Endothelial cell of umbilical vein (primary cell): ENCODE data around the gene GTF3C1. TPM values are rescaled to one million over a fixed set of nuclear protein-coding genes. Genes with fewer than 3 reads are reported as not detected.
"Not testable (repeated sequence)": the region's sequence is repeated elsewhere in the genome, so short reads cannot be mapped to it uniquely, and the experiment has no call there.

Source experiments
- BruUV-seq: library from RNA; stranded (reverse); fragments of 400-500 nt; replicated peaks from 2 replicates; lab custom pipeline; 2021; lab: Mats Ljungman, UMichigan
- CTCF ChIA-PET: fragments of 300-600, 350-600 bp; sonication (Branson Sonifier 250); formaldehyde crosslinking; loops from one replicate; lab custom pipeline; 2021; ENCODE audit warnings: antibody characterized with exemption, inconsistent platforms; lab: Charles Lee
- POLR2A ChIA-PET: fragments of 300-600, 350-600 bp; sonication (Branson Sonifier 250); formaldehyde crosslinking; loops from one replicate; lab custom pipeline; 2021; ENCODE audit warnings: antibody characterized with exemption, inconsistent platforms; lab: Charles Lee
- DNase-seq: peaks from one replicate; pipeline ENCODE4 v3.0.0-alpha.2; 2011; ENCODE audit warnings: low read depth, low spot score
- FAIRE-seq: peaks from 2 replicates; lab custom pipeline; 2011; peaks lifted over from hg19 to GRCh38; lab: Jason Lieb, UNC
- H2AFZ ChIP-seq: 2 replicates; pipeline ENCODE4 v1.6.0; 2012; ENCODE audit warnings: low read depth, low read length, control low read depth, inconsistent platforms
- H3K27ac ChIP-seq: 2 replicates; pipeline ENCODE4 v1.5.1; 2011; ENCODE audit warnings: low read depth, mild to moderate bottlenecking, control low read depth, low read length, moderate library complexity; ENCODE audit not compliant: insufficient read depth
- H3K27me3 ChIP-seq, 2 experiments: 2 replicates each; pipeline versions ENCODE4 v1.6.0 to v1.6.1; 2011; ENCODE audit warnings: low read length in 2 of 2, mixed read lengths in 1 of 2; ENCODE audit not compliant: control insufficient read depth in 2 of 2, insufficient read depth in 2 of 2
- H3K36me3 ChIP-seq, 2 experiments: 2 replicates in 1 of 2; 3 replicates in 1 of 2; pipeline ENCODE4 v1.5.1; 2011; ENCODE audit warnings: low read length in 2 of 2, mild to moderate bottlenecking in 1 of 2, moderate library complexity in 1 of 2; ENCODE audit not compliant: control insufficient read depth in 2 of 2, insufficient read depth in 2 of 2; ENCODE audit errors: extremely low read depth in 1 of 2
- H3K4me1 ChIP-seq: 3 replicates; pipeline ENCODE4 v1.5.1; 2011; ENCODE audit warnings: mild to moderate bottlenecking, low read length; ENCODE audit not compliant: control insufficient read depth, insufficient read depth; ENCODE audit errors: extremely low read depth
- H3K4me2 ChIP-seq: 2 replicates; pipeline ENCODE4 v1.6.1; 2011; ENCODE audit warnings: low read length, control low read depth, mixed read lengths; ENCODE audit not compliant: insufficient read depth
- H3K4me3 ChIP-seq, 3 experiments: fragments of 200-600 bp in 1 of 3; sonication (generic), shearing (Covaris generic) in 1 of 3; replicated peaks in 1 of 3; 2 replicates each; pipeline ENCODE4 v1.5.1; 2011 to 2016; ENCODE audit warnings: control low read depth in 3 of 3, low read length in 3 of 3, mild to moderate bottlenecking in 2 of 3, inconsistent platforms in 1 of 3, low read depth in 1 of 3, moderate library complexity in 1 of 3; ENCODE audit not compliant: insufficient read depth in 1 of 3
- H3K79me2 ChIP-seq: 2 replicates; pipeline ENCODE4 v1.6.0; 2012; ENCODE audit warnings: low read length, inconsistent platforms; ENCODE audit not compliant: control insufficient read depth, insufficient read depth
- H3K9ac ChIP-seq: replicated peaks from 2 replicates; pipeline ENCODE3; 2011; ENCODE audit warnings: low read length, control low read depth; ENCODE audit not compliant: insufficient read depth; ENCODE audit errors: extremely low read depth
- H3K9me1 ChIP-seq: replicated peaks from 3 replicates; pipeline ENCODE4 v1.6.0; 2011; ENCODE audit warnings: mild to moderate bottlenecking, low read length; ENCODE audit not compliant: control insufficient read depth, insufficient read depth; ENCODE audit errors: extremely low read depth
- H3K9me3 ChIP-seq: replicated peaks from 2 replicates; pipeline ENCODE4 v1.5.1; 2012; ENCODE audit warnings: low read length, inconsistent platforms; ENCODE audit not compliant: control insufficient read depth, insufficient read depth
- H4K20me1 ChIP-seq: replicated peaks from 2 replicates; pipeline ENCODE3; 2011; ENCODE audit warnings: mild to moderate bottlenecking, low read length; ENCODE audit not compliant: control insufficient read depth, insufficient read depth; ENCODE audit errors: extremely low read depth
- FOS ChIP-seq: IDR thresholded peaks from 2 replicates; pipeline ENCODE4 v1.6.1; 2011; ENCODE audit warnings: mild to moderate bottlenecking, low read length, moderate library complexity, borderline replicate concordance; ENCODE audit not compliant: insufficient read depth
- GATA2 ChIP-seq: IDR thresholded peaks from 2 replicates; pipeline ENCODE4 v1.7.0; 2011; ENCODE audit warnings: low read depth, mild to moderate bottlenecking, moderate library complexity, mixed read lengths, low read length; ENCODE audit not compliant: insufficient read length, insufficient read depth
- JUN ChIP-seq: IDR thresholded peaks from 2 replicates; pipeline ENCODE4 v1.6.1; 2011; ENCODE audit warnings: borderline replicate concordance, low read depth; ENCODE audit not compliant: insufficient read length, insufficient read depth
- dilution Hi-C: fragments of 300-500 bp; cut with MboI; formaldehyde crosslinking; loops from one replicate; pipeline ENCODE4 v1.15.0; 2019; ENCODE audit warnings: low sequenced_read_pairs; ENCODE audit not compliant: extremely low pct_ligation_motif_present
- intact Hi-C: fragments of 100-400 bp; cut with micrococcal nuclease; formaldehyde crosslinking; loops from one replicate; pipeline ENCODE4 v1.10.0; 2022
- polyA plus RNA-seq, 4 experiments: library from polyadenylated mRNA; depleted of rRNA in 3 of 4; stranded (reverse) in 3 of 4; unstranded in 1 of 4; fragments of >200 nt; gene quantifications; 2 replicates each; pipeline versions ENCODE4 v1.2.1 to v1.2.3, GENCODE V29; 2011 to 2012; ENCODE audit warnings: missing spikeins in 1 of 4
- total RNA-seq: library from RNA; stranded (reverse); gene quantifications from 2 replicates; pipeline ENCODE4 v1.2.3, GENCODE V29; 2021

Gene GTF3C1
- total and polyA plus RNA-seq, 2 donors (not counting 3 experiments of a cell fraction or from before 2014, with no cell fraction given) = 58.1 to 86.1 TPM

- POLR2A ChIA-PET = no interaction called here
- no TSS peak for BruUV-seq
- intact Hi-C loops = no loop called here
- H3K79me2 ChIP-seq = no peaks in the 10 kb centered on the region
- H3K4me2 ChIP-seq = no peak overlapping the region
- H3K4me1 ChIP-seq = peaks cover 26% of the 10 kb centered on the region
- dilution Hi-C loops = no loop called here
- no peaks in the 10 kb centered on the region for H3K9me1 ChIP-seq
- H3K9me3 ChIP-seq = no peaks in the 10 kb centered on the region
- FAIRE-seq (no peak), DNase-seq (no peak)
- no peak overlapping the region for H3K4me3 ChIP-seq
- TF ChIP-seq FOS (no peak), JUN (no peak), GATA2 (no peak)
- H2AFZ ChIP-seq = no peak overlapping the region
- H3K9ac ChIP-seq = no peak overlapping the region
- no peak overlapping the region for H3K27ac ChIP-seq
- peaks cover 5 to 16% of the 10 kb centered on the region in 2 experiments for H3K36me3 ChIP-seq
- CTCF ChIA-PET = no interaction called here
- H4K20me1 ChIP-seq = no peaks in the 10 kb centered on the region
- H3K27me3 ChIP-seq = no peaks in the 10 kb centered on the region
Observed at GRCh38 chr16:27458258-27458657, 91.5 kb downstream of the GTF3C1 start.

GRCh38 chr16:27457605-27457900 lies 92.2 kb downstream of the GTF3C1 start:
- H3K4me3 ChIP-seq, BruUV-seq, H3K79me2 ChIP-seq, H3K27ac ChIP-seq, CTCF ChIA-PET, H4K20me1 ChIP-seq, H3K9me1 ChIP-seq, H3K9me3 ChIP-seq, DNase-seq, H2AFZ ChIP-seq, H3K27me3 ChIP-seq, H3K9ac ChIP-seq, H3K4me2 ChIP-seq, FAIRE-seq, dilution Hi-C loops, POLR2A ChIA-PET: not testable (repeated sequence)
- Histone ChIP-seq H3K4me1 (peaks cover 26% of the 10 kb centered on the region), H3K36me3 (peaks cover 4 to 13% of the 10 kb centered on the region in 2 experiments)
- intact Hi-C loops = loop anchor here (1.0 kb wide), 4 partner anchors 82 to 302 kb away; no protein-coding TSS in a partner anchor
